HT-29 (cell line): ENCODE measurements around the gene F7. TPM values are rescaled to one million over a fixed set of nuclear protein-coding genes. Genes with fewer than 3 reads are reported as not detected.
"Not testable (repeated sequence)": the region's sequence is repeated elsewhere in the genome, so short reads cannot be mapped to it uniquely, and the experiment has no call there.

ENCODE experiments used
- DNase-seq: peaks from one replicate; pipeline ENCODE4 v3.0.0-alpha.2; 2015; ENCODE audit warnings: low spot score
- total RNA-seq: library from RNA; depleted of rRNA; stranded (reverse); fragments of >200 nt; shearing (Covaris generic); gene quantifications from 2 replicates; pipeline ENCODE4 v1.2.3, GENCODE V29; 2014

The F7 gene
- total RNA-seq, 1 experiment from 2014 or later, result not detected

GRCh38 chr13:113102302-113102701, 3.3 kb upstream of the F7 start:
- not testable (repeated sequence) for DNase-seq

- no peak for DNase-seq
Measured at GRCh38 chr13:113102727-113103126, 2.9 kb upstream of the F7 start.

- no peak for DNase-seq
Measured at GRCh38 chr13:113103646-113104045, 1.9 kb upstream of the F7 start.

GRCh38 chr13:113105921-113106452, 396 bp downstream of the F7 start:
- no peak for DNase-seq

- DNase-seq, result no peak
Measured at GRCh38 chr13:113106711-113107351, 1.2 kb downstream of the F7 start.

- DNase-seq, result not testable (repeated sequence)
Measured at GRCh38 chr13:113108521-113108920, 2.9 kb downstream of the F7 start.

GRCh38 chr13:113109151-113110047, 3.8 kb downstream of the F7 start:
- no peak for DNase-seq

- DNase-seq, result no peak
Measured at GRCh38 chr13:113110048-113110851, 4.7 kb downstream of the F7 start.

GRCh38 chr13:113110852-113111315, 5.3 kb downstream of the F7 start:
- DNase-seq, result no peak

GRCh38 chr13:113111821-113112220, 6.2 kb downstream of the F7 start:
- DNase-seq, result not testable (repeated sequence)

- not testable (repeated sequence) for DNase-seq
Measured at GRCh38 chr13:113112475-113112874, 6.9 kb downstream of the F7 start.

- DNase-seq, result no peak
Measured at GRCh38 chr13:113112893-113113845, 7.6 kb downstream of the F7 start.

- DNase-seq, result no peak
Measured at GRCh38 chr13:113113846-113114271, 8.3 kb downstream of the F7 start.

GRCh38 chr13:113114511-113115362, 9.1 kb downstream of the F7 start:
- no peak for DNase-seq

- no peak for DNase-seq
Measured at GRCh38 chr13:113115363-113116205, 10.0 kb downstream of the F7 start.

GRCh38 chr13:113116206-113116800, 10.7 kb downstream of the F7 start:
- DNase-seq, result no peak

GRCh38 chr13:113116871-113117271, 11.3 kb downstream of the F7 start:
- DNase-seq, result no peak

GRCh38 chr13:113117335-113117872, 11.8 kb downstream of the F7 start:
- DNase-seq, result no peak
